HepG2 (cell line): ENCODE measurements around the gene MEMO1. TPM values are rescaled to one million over a fixed set of nuclear protein-coding genes. Genes with fewer than 3 reads are reported as not detected.
A peak's percentile ranks its signal among the peaks of the same experiment; 100 is the strongest.

Experiments used
- ATF3 ChIP-seq: sonication (generic); formaldehyde crosslinking; IDR thresholded peaks from 2 replicates; pipeline ENCODE4 v1.4.0; 2020; ENCODE audit warnings: missing genetic modification reagents
- CTCF ChIP-seq: sonication (generic); formaldehyde crosslinking; IDR thresholded peaks from 2 replicates; pipeline ENCODE4 v1.5.0; 2020; ENCODE audit warnings: mild to moderate bottlenecking, missing genetic modification reagents, moderate library complexity
- KDM5B ChIP-seq: sonication (generic); formaldehyde crosslinking; IDR thresholded peaks from 2 replicates; pipeline ENCODE4 v1.4.0; 2020; ENCODE audit warnings: missing genetic modification reagents, mild to moderate bottlenecking, borderline replicate concordance
- MYNN ChIP-seq: sonication (generic); formaldehyde crosslinking; IDR thresholded peaks from 2 replicates; pipeline ENCODE4 v1.4.0; 2020; ENCODE audit warnings: mild to moderate bottlenecking, low read depth, missing genetic modification reagents
- NFAT5 ChIP-seq: sonication (generic); formaldehyde crosslinking; IDR thresholded peaks from 2 replicates; pipeline ENCODE4 v1.4.0; 2020; ENCODE audit warnings: missing genetic modification reagents
- NRL ChIP-seq: sonication (generic); formaldehyde crosslinking; IDR thresholded peaks from 2 replicates; pipeline ENCODE4 v1.5.0; 2020; ENCODE audit warnings: missing genetic modification reagents, mild to moderate bottlenecking, moderate library complexity, borderline replicate concordance
- SALL1 ChIP-seq: sonication (generic); formaldehyde crosslinking; IDR thresholded peaks from 2 replicates; pipeline ENCODE4 v1.8.0; 2022; ENCODE audit warnings: mild to moderate bottlenecking, missing genetic modification reagents
- SP4 ChIP-seq: sonication (generic); formaldehyde crosslinking; IDR thresholded peaks from 2 replicates; pipeline ENCODE4 v1.8.1; 2023; ENCODE audit warnings: mild to moderate bottlenecking, missing genetic modification reagents
- SPEN ChIP-seq: sonication (generic); formaldehyde crosslinking; IDR thresholded peaks from 2 replicates; pipeline ENCODE4 v1.5.1; 2020; ENCODE audit warnings: low read depth, mild to moderate bottlenecking, missing genetic modification reagents
- TAF15 ChIP-seq: fragments of 200-400 bp; formaldehyde crosslinking; IDR thresholded peaks from one replicate; pipeline ENCODE4 v1.6.1; 2018; ENCODE audit warnings: mild to moderate bottlenecking, low read depth, low read length; ENCODE audit not compliant: poor library complexity, severe bottlenecking
- YEATS4 ChIP-seq: sonication (generic); formaldehyde crosslinking; IDR thresholded peaks from 2 replicates; pipeline ENCODE4 v1.4.0; 2020; ENCODE audit warnings: missing genetic modification reagents, borderline replicate concordance
- ZNF136 ChIP-seq: sonication (generic); formaldehyde crosslinking; IDR thresholded peaks from 2 replicates; pipeline ENCODE4 v1.8.1; 2022; ENCODE audit warnings: low read depth, mild to moderate bottlenecking, moderate library complexity, missing genetic modification reagents
- ZNF343 ChIP-seq: sonication (generic); formaldehyde crosslinking; IDR thresholded peaks from 2 replicates; pipeline ENCODE4 v1.4.0; 2020; ENCODE audit warnings: mild to moderate bottlenecking, missing genetic modification reagents
- ZSCAN21 ChIP-seq: sonication (generic); formaldehyde crosslinking; IDR thresholded peaks from 2 replicates; pipeline ENCODE4 v1.8.0; 2022; ENCODE audit warnings: mild to moderate bottlenecking, missing genetic modification reagents, moderate library complexity, borderline replicate concordance
- polyA plus RNA-seq, 8 experiments: library from polyadenylated mRNA; depleted of rRNA in 3 of 8; stranded (reverse) in 7 of 8; unstranded in 1 of 8; fragments of >200 nt; fragmentation: Illumina TruSeq in 4 of 8; extraction: Trizol in 4 of 8; gene quantifications; 2 replicates each; pipeline versions ENCODE4 v1.2.1 to v1.2.3, GENCODE V29; 2011 to 2016; ENCODE audit warnings: low read depth in 4 of 8, missing spikeins in 1 of 8, mixed read lengths in 1 of 8; ENCODE audit not compliant: insufficient read depth in 1 of 8
- total RNA-seq, 5 experiments: library from RNA; depleted of rRNA; stranded (reverse); fragments of >200 nt; fragmentation: Illumina TruSeq; extraction: Trizol; gene quantifications; 2 replicates each; pipeline ENCODE4 v1.2.3, GENCODE V29; 2016; ENCODE audit warnings: low read depth in 1 of 5
- TF ChIP-seq, protein P1 (sequence below): sonication (generic); formaldehyde crosslinking; conservative IDR thresholded peaks from 2 replicates; pipeline ENCODE4 v1.8.1; 2023; ENCODE audit warnings: missing genetic modification reagents
- TF ChIP-seq, protein P2 (sequence below): sonication (generic); formaldehyde crosslinking; IDR thresholded peaks from 2 replicates; pipeline ENCODE4 v1.4.0; 2020; ENCODE audit warnings: missing genetic modification reagents, low read depth, mild to moderate bottlenecking, borderline replicate concordance
- TF ChIP-seq, protein P3 (sequence below): sonication (generic); formaldehyde crosslinking; IDR thresholded peaks from 2 replicates; pipeline ENCODE4 v1.8.0; 2022; ENCODE audit warnings: mild to moderate bottlenecking, missing genetic modification reagents, moderate library complexity

The MEMO1 gene
- total and polyA plus RNA-seq, 2 of the 13 experiments (the other 11 are each of a cell fraction or from before 2014, with no cell fraction given), result 69.8 to 81.6 TPM

GRCh38 chr2:32009516-32010256 lies 1.1 kb downstream of the MEMO1 start (continued):
- TF ChIP-seq NFAT5 (CRISPR knock-in tag) (0 out of 2 replicates have a peak, but pooled peaks have one; percentile 33), SPEN (CRISPR knock-in tag) (no peak), CTCF (0 out of 2 replicates have a peak, but pooled peaks have one; percentile 7), MYNN (CRISPR knock-in tag) (no peak), ATF3 (CRISPR knock-in tag) (peak; percentile 49; the same call in 1 of the 2 replicates), TAF15 (peak; percentile 65), KDM5B (peak; percentile 56; the same call in 1 of the 2 replicates), NRL (peak; percentile 86), SP4 (peak; percentile 46; the same call in 1 of the 2 replicates), YEATS4 (CRISPR knock-in tag) (0 out of 2 replicates have a peak, but pooled peaks have one; percentile 46), ZSCAN21 (CRISPR knock-in tag) (peak; percentile 49; the same call in 1 of the 2 replicates), SALL1 (CRISPR knock-in tag) (peak; percentile 40; the same call in 1 of the 2 replicates), ZNF136 (no peak), ZNF343 (CRISPR knock-in tag) (0 out of 2 replicates have a peak, but pooled peaks have one; percentile 58)
- TF ChIP-seq, protein P1, sequence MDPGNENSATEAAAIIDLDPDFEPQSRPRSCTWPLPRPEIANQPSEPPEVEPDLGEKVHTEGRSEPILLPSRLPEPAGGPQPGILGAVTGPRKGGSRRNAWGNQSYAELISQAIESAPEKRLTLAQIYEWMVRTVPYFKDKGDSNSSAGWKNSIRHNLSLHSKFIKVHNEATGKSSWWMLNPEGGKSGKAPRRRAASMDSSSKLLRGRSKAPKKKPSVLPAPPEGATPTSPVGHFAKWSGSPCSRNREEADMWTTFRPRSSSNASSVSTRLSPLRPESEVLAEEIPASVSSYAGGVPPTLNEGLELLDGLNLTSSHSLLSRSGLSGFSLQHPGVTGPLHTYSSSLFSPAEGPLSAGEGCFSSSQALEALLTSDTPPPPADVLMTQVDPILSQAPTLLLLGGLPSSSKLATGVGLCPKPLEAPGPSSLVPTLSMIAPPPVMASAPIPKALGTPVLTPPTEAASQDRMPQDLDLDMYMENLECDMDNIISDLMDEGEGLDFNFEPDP (CRISPR knock-in tag), result no peak
- TF ChIP-seq, protein P2, sequence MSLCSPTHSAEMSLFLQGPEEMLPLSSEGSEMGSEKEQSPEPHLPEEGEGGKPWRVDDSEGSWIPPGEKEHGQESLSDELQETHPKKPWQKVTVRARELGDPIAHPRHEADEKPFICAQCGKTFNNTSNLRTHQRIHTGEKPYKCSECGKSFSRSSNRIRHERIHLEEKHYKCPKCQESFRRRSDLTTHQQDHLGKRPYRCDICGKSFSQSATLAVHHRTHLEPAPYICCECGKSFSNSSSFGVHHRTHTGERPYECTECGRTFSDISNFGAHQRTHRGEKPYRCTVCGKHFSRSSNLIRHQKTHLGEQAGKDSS (CRISPR knock-in tag), result no peak; the same call in 1 of the 2 replicates
- TF ChIP-seq, protein P3, sequence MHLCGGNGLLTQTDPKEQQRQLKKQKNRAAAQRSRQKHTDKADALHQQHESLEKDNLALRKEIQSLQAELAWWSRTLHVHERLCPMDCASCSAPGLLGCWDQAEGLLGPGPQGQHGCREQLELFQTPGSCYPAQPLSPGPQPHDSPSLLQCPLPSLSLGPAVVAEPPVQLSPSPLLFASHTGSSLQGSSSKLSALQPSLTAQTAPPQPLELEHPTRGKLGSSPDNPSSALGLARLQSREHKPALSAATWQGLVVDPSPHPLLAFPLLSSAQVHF (CRISPR knock-in tag), result no peak
